ENCODE results near the gene PEPD.

Gene PEPD

DNA sequence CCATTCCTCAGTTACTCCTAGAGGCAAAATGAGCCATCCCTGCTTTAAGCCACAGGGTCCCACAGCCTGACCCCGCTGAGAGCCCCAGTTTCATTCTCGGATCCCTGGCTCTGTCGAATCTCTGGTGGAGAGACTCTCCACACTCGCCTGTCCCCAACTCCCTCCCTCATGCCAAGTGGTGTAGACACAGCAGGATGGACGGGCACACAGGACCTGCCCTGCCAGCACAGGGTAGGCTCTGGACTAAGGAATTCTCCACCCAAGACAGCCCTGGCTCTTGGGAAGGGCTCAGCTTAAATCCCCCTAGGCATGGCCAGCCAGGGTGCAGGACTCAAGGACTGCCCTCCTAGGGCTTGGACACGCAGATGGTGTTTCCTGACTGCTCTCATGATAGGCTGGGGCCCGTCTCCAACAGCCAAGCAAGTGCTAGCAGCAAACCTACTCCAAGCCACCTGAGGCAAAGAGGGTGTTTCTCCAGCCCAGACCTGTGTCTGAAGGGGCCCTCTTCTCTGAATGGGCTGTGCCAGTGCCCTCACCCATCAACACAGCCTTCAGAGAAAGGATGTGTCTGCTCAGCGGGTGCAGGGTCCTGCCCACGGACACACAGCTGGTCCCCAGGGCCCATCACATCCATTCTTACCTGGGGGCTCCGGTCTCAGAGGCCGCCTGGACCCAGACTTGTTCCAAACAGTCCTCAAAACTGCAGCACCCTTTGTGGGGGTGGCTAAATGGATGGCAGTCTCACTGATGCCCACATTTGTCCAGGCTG, 65.3 kb downstream of the PEPD start:
- no peak for DNase-seq

DNA sequence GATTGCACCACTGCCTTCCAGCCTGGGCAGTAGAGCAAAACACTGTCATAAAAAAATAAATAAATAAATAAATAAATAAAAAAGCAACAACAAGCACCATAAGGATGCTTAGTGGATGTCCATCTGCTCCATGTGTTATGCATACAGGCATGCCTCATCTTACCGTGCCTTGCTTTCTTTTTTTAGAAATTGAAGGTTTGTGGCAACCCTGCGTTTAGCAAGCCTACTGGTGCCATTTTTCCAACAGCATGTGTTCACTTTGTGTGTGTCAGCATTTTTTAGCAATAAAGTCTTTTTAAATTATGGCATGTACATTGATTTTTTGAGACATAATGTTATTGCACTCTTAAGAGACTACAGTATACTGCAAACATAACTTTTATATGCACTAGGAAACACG, 68.3 kb downstream of the PEPD start:
- no peak for DNase-seq

DNA sequence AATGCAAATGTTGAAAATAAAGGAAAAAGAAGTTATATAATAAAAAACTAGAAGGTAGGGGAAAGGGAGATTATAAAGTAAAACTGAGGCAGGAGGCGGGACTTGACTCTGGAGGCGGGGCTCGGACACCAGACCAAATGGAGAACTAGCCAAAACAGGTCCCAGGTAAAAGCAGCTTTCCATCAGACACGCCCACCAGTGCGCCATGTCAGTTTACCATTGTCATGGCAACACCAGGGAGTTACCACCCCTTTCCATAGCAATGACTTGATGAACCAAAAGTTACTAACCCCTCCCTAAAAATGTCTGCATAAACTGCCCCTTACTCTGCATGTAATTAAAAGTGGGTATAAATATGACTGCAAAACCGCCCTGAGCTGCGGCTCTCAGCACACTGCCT, 70.9 kb downstream of the PEPD start:
- no peak for DNase-seq

DNA sequence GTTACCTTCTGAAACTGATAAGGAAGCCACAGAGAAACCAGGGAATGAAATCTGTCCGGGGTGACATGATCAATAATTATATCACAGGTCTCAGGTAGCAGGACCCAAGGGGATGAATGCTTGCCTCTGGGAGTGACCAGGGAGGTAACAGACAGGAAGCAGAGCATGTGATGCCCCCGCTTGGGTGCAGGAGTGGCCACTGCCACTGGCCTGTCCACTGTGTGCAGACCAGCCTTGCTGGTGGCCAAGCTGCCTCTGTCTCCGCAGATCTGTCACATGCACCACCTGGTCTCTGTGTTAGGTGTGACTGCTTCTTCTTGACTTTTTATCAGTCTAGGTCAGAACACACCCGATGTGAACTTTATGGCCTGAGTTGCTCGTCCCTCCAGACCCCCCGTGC, 71.8 kb downstream of the PEPD start:
- DNase-seq: no peak

DNA sequence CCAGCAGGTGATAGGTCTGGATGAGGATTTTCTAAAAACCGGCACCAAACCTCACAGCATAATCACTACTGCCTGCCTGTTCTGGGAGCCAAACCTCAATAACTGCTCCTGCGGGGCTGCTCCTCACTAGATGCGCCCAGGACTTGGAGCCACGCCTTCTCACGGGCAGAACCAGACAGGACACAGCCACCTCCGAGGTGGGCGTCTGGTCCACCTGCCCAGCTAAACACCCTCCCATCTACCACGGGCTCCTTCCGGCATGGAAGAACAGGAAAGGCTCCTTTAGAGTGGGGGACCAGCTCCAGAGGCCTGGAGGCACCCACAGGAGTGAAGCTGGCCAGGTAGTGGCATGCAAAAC, 73.5 kb downstream of the PEPD start:
- DNase-seq: no peak

DNA sequence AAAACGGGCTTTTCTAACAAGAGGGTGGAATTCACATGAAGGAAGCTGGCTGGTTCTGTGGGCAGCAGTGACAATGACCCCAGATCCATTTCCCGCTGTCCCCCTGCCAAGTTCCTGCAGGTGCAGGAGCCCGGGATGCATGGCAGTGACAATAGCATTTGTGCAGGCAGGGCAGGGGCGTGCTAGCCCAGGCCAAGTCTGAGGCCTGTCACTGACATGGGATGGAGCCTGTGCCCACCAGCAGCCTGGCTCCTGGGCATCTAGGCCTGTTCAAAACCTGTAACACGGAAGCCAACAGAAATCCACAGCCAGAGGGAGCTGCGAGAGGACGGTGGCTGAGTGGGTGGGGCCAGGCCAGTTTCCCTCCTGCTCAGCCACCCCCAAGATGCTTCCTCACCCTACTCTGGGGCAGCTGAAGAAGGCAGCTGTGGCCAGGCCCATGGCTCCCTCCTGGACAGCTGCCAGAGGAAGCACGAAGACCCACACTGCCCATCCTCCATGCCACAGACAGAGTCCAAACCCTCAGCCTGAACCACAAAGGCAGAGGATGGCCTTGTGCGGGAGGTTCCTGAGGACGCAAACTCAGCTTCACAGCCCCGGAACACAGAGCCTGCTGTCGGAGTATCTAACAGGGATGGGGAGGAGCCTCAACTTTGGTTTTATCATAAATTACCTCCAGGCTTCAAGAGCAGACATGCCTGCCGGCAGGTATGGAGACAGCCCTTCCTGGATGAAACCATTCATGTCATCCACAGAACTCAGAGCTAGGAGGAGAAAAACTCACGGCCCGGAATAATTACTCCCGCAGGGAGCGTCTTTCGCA, 74.0 kb downstream of the PEPD start:
- DNase-seq: no peak

DNA sequence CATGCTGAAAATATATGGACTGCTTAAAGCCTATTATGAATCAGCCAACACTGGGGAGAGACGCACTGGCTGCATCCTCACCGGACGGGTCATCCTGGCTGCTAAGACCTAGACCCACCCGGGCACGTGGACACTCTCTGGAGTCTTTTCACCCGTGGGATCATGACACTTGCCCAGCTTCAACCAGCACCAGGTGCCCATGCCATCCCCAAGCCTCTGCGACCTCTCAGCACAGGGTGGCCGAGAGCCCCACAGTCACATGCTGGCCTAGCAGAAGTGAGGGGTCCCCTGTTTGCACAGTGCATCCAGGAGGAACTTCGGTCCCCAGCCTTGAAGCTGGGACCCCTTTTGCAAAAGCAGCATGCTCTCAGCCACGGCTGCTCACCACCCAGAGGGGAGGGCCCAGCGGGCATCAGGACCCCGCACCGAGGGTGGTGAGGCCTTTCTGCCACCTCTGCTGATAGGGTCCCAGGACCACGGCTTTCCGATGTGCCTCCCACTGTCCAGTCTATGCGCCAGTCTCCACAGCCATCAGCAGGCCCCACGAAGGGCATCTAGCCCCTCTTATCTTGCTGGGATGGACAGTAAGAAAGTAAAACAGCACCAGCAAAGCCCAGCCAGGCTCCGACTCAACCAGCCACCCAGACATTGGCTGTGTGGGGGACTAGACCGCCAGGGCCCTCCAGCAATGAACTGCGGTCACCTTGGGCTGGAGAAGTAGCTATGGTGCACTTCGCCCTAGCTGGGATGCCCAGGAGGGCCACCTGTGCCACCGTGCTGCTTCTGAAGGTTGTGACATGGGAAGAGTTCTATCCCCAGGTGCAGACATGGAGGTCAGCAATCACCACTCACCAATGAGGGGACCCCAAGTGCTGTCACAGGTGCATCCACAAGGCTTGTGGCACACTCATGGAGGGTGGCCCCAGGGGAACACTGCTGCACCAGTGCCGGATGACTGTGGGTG, 75.0 kb downstream of the PEPD start:
- DNase-seq: no peak

DNA sequence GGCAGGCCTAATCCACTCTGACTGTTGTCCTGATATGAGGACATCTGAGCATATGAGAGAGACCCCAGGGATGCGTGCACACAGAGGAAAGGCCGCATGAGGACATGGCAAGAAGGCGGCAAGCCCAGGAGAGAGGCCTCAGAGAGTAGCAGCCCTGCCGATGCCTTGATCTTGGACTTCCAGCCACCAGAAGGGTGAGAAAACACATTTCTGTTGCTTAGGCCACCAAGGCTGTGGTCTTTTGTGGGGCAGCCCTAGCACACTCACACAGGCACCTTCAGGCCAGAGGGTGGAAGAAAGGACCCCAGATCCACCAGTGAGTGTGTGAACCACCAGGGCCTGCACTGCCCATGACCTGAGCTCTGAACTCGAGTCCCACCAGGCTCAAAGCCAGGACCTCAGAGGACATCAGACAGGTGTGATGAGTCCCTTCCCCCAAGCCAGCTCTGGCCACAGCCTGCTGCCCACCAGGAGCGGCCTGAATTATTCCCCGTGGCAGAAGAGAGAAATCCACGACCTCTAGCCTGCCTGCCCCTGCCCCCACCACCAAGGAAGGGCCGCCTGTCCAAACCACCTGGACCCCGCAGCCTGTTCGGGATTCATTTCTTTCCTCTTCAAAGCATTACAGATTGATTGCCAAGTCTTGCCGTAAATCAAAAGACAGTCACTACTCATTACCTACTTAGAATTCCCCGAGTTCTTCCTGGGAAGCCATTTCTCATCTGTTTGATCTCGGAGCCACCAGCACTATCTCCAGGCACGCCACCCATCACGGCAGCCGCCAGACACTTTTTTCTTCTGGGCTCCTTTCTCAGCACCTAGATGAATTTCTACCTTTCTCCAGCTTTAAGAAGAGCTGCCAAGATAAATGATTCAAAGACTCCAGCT, 75.9 kb downstream of the PEPD start:
- no peak for DNase-seq

DNA sequence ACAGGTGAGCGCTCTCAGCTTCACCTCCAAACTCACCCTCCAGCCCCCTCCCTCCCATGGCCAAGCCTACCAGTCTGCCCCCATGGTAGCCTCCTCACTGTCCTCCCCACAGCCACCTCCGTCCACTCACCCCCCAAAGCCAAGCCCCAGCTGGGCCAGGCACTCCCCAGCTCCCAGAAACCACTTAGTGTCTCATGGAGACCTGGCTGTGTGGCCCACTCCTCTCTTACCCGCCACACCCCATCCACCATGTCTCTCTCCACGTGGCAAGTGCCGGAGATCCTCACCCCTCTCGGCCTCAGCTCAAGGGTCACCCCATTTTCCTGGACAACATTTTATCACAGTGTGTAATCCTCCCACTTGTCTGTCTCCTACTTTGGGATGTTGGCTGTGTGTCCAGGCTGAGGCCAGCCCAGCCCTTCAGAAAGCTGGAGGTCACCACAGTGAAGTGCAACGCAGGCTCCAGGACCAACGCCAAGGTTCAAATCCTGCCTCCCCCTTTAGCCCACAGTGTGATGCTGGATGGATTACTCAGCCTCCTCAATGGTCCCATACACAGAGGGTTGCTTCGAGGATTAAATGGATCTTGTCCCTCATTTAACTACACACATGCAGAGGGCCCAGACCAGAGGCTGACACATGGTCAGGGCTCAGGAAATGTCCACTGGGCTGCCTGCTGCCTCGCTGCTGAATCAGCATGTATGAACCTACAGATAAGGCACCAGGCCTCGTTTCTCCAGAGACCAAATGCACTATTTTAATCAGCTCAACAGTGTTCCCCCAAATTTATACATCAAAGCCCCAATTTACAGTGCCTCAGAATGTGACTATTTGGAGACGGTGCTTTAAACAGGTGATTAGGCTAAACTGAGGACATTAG, 76.8 kb downstream of the PEPD start:
- DNase-seq: no peak

DNA sequence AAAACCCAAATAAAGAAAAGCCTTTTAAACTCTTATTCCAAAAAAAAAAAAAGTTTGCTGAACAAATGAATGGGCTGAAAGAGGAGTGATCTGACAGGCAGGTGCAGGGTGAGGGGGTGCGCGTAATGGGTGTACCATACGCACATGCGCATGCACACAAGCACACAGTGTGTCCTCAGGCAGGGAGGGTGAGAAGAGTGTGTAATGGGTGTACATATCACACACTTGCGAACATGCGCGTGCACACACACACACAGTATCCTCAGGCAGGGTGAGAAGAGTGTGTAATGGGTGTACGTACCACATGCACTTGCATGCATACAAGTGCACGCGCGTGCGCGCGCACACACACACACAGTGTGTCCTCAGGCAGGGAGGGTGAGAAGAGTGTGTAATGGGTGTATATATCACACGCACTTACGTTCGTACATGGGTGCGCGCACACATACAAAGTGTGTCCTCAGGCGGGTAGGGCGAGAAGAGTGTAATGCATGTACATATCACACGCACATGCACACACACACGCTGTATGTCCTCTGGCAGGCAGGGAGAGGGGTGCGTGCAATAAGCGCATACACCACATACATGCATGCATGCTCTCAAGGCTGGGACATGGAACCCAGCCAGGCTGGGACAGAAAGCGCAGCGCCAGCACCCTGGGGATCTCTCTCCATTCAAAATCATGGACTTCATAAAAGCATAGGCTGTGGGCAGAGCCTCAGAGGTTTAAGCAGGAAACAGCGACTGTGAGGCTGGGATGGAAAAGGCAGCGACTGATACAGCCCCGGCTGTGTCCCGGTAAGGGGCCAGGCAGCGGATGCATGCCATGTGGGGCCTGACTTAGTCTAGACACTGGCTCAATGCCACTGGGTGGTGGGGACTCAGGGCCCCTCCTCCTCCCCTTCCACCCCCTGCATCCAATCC, 77.7 kb downstream of the PEPD start:
- no peak for DNase-seq

DNA sequence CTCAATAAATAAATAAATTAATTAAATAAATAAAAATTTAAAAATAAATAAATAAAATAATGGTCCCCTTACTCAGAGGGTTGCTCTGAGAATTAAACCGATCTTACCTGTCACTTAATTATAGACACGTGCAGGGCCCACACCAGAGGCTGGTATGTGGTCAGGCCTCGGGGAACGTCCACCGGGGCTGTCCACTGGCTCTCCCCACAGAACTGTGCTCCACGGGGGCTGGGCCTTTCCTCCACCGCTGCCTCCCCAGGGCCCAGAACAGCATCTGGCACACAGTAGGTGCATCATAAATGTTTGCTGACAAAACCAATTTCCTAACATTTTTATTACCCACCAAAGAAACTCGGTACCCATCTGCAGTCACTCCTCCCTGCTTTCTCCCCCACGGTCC, 78.9 kb downstream of the PEPD start:
- no peak for DNase-seq

DNA sequence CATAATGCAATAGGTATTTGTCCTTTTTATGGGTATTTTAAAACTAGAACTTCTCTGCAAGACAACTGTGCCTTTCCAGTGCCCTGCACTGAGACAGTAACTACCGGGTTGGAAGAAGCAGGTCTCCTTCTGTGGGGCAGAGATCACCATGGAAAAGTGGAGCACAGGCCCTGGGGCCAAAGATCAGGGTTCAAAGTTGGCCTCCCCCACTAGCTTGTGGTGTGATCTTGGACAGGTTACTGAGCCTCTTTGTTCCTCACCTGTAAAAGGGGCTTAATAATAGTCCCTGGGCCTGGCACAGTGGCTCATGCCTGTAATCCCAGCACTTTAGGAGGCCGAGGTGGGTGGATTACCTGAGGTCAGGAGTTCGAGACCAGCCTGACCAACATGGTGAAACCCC, 79.8 kb downstream of the PEPD start:
- DNase-seq: no peak

DNA sequence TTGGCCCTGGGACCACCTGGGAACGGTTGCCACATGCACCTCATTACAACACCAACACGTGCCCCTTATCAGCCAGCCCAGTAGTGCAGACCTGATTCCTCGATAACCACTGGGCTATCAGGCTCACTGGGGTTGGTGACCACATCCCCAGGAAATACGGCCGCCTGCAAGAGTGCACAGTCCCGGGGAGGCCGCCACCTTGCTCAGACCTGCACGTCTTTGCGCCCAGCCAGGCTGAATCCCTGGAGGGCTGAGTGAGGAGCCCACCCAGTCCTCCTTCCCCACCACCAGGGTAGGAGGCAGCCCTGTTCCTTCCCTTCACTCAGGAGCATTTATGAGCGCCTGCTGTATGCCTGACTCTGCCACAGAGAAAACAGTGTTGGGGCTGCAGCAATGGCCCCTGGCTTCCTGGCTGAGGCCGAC, 80.3 kb downstream of the PEPD start:
- DNase-seq: no peak

DNA sequence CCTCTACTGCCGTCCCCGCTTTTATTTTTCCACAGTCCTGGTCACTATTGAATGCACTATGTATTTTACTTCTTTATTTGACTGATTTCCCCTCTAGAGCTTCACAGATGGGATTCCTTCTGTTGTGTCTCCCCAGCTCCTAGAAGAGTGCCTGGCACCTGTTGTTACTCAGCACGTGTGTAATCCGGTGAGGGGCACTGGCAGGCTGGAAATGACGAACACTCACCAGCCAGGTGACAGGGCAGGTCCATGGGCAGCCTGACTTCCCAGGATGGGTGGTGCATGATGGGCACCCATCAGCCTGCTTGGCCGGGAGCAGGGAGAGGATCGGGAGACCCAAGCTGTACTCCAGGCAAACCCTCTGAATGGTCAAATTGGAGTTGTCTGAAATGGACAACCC, 80.9 kb downstream of the PEPD start:
- DNase-seq: no peak

DNA sequence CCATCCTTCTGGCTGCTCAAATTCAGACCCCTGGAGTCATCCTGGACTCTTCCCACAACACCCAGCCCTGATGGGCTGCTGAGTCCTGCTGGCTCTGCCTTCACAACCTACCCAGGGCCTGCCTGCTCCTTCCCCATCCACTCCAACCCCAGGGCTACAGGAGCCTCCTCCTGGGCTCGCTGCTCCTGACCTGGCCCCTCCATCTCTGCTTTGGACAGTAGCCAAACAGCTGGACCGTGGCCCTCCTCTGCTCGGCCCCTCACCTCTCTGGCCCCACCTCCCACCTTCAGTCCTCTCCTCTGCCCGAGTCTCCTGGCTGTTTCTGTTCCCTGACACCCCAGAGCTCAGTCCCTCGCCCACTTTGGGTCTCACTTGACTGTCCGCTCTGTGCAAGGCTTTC, 81.3 kb downstream of the PEPD start:
- DNase-seq: no peak

DNA sequence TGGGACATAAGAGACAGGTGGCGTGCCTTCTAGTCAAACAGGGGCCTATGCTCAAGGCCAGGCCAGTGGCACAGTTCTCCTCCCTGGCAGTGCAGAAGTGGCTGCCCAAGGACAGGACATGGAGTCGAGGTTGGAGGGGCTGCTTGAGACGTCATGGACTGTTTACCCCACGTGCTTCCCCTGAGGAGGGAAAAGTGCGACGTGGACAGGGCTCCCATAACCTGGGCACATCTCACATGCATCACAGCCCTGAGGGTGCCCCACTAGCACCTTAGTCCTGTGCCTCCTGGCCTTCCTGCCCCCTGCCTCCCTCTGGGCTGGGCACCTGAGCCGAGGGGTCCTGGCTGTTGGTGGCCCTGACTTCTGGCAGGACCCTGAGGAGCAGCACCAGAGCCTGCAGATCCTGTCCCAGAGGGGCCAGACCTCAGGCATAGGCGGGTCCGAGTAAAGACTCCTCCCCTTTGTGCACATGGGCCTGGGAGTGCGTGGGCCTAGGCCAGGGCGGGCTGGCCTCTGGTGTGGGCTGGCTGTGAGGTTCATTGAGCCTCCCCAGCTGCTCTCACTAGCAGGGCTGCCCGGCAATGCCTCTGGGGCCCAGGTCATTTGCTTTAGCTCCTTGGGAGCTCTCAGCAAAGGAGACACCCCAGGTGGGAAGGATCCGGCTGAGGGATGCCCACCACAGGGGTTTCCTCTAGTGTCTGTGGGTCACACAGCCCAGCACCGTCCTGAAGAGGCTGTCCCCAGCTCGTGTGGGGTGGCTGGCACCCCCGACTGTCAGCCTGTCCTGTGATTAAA, 82.4 kb downstream of the PEPD start:
- no peak for DNase-seq

DNA sequence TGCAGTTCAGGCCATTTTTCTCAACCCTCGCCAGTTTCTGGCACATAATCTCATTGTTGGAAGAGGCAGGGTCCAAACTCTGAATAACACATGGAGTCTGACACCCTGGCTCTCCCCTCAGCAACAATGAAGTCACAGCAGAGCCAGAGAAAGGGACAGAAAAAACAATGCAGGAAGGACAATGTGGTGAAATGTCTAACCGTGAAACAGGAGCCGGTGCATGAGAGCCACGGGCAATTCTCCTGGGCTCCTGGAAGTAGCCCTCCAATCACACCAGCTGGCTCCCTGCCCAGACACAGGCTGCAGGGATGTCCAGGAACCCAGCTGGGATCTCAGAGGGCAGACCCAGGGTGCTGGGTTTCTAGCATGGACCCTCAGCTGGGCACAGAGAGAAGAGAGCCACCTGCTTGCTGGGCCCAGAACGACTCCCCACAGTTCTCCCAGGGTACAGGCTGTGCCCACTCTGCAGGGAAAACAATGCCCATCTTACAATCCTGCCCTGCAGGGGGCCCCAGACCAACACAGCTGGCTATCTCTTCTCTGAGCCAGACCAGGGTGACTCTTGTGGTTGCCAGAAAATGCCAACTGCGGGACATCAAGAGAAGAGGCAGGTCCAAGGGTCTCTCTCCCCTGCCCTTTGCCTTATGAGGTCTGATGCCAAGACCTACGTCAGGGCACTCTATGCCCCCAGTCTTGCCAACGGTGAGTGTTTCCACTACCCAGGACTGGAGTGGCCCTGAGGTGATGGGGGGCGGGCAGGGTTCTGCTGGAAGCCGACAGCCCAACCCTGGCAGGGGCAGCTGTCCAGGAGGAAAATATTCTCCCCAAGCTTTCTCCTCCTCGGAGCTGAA, 83.5 kb downstream of the PEPD start:
- DNase-seq: no peak

DNA sequence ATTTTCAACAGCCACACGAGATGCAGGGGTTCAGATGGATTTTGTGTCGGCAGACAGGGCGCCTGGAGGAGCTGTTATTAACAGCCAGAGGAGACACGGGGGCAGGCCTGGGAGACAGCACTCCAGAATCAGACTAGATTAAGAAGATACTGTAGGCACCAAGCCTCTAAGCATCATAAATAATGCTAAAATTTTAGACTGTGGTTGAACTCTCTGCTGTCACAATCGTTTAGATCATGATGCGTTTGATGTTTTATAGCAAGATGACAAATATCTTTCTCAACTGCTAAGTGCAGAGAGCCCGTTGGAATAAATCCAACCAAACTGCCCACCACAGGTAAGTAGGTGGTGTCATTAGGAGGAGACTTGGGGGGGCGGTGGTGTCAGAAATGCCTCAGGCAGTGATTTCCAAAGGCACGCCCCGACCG, 84.2 kb downstream of the PEPD start:
- no peak for DNase-seq

All from CD4-positive, alpha-beta T cell treated with Interleukin-17A for 4 hours (primary cell).